ENCODE measurements around the gene PRDM15. TPM values are rescaled to one million over a fixed set of nuclear protein-coding genes. Genes with fewer than 3 reads are reported as not detected.

The PRDM15 gene
- polyA plus RNA-seq, 1 donor (not counting 4 experiments of a cell fraction or from before 2014, with no cell fraction given) = 5.2 TPM

DNA sequence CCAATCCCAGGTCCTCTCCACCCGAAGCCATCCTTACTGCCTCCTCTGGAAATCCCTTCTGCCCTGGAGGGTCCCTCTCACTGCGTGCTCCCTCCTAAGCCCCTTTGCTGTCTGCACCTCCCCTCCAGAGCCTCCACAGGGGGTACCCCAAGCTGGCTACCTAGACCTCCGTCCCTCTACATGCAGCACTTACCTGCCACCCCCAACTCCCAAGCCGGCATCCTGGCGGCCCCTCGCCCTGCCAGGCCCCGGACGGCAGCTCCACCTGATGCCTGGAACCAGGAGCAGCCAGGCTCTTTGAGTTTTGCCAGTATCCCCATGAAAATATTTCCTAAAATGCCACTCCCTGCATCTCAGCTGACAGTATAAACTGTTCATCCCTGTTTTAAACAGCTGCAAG is 4.1 kb downstream of the PRDM15 start:
- peaks cover 11% of the 10 kb centered on the region for H3K4me1 ChIP-seq (ENCODE audit: control insufficient read depth, extremely low read depth, insufficient read depth, low read length)
- no peak overlapping the region for H3K9ac ChIP-seq (ENCODE audit: control insufficient read depth, extremely low read depth, insufficient read depth, low read length)
- no peaks in the 10 kb centered on the region for H3K9me3 ChIP-seq (ENCODE audit: control insufficient read depth, low read depth, low read length)
- H3K27me3 ChIP-seq (ENCODE audit: control insufficient read depth, extremely low read depth, insufficient read depth, low read length) = no peaks in the 10 kb centered on the region
- H3K4me3 ChIP-seq (ENCODE audit: control insufficient read depth in 2 of 3, extremely low read depth in 1 of 3, insufficient read depth in 2 of 3, low read depth in 1 of 3, low read length in 3 of 3) = no peak overlapping the region
- peaks cover 0 to 1% of the 10 kb centered on the region in 2 experiments for H3K36me3 ChIP-seq (ENCODE audit: control insufficient read depth in 2 of 2, extremely low read depth in 1 of 2, insufficient read depth in 2 of 2, low read length in 2 of 2)
- no peaks in the 10 kb centered on the region for H4K20me1 ChIP-seq (ENCODE audit: control insufficient read depth, extremely low read depth, insufficient read depth, low read length)
- H3K4me2 ChIP-seq (ENCODE audit: control insufficient read depth, extremely low read depth, insufficient read depth, low read depth, low read length) = no peak overlapping the region
- no peak overlapping the region for H3K27ac ChIP-seq (ENCODE audit: control insufficient read depth, insufficient read depth, low read length)
- dilution Hi-C loops (cut with MboI; ENCODE audit: extremely low pct_ligation_motif_present, low sequenced_read_pairs) = no loop called here
- peaks cover 35% of the 10 kb centered on the region for H3K79me2 ChIP-seq (ENCODE audit: control insufficient read depth, insufficient read depth, low read length)
- no peak overlapping the region for H2AFZ ChIP-seq (ENCODE audit: control insufficient read depth, low read length)
- FAIRE-seq = no peak
- no peak for DNase-seq (ENCODE audit: low read depth, low spot score)
- no peak for TF ChIP-seq EZH2 (IDR thresholded peaks at IDR 0.05; ENCODE audit: low read length)
- TF ChIP-seq, protein P1, sequence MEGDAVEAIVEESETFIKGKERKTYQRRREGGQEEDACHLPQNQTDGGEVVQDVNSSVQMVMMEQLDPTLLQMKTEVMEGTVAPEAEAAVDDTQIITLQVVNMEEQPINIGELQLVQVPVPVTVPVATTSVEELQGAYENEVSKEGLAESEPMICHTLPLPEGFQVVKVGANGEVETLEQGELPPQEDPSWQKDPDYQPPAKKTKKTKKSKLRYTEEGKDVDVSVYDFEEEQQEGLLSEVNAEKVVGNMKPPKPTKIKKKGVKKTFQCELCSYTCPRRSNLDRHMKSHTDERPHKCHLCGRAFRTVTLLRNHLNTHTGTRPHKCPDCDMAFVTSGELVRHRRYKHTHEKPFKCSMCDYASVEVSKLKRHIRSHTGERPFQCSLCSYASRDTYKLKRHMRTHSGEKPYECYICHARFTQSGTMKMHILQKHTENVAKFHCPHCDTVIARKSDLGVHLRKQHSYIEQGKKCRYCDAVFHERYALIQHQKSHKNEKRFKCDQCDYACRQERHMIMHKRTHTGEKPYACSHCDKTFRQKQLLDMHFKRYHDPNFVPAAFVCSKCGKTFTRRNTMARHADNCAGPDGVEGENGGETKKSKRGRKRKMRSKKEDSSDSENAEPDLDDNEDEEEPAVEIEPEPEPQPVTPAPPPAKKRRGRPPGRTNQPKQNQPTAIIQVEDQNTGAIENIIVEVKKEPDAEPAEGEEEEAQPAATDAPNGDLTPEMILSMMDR (optimal IDR thresholded peaks at IDR 0.05 in 1 of 3, IDR thresholded peaks at IDR 0.05 in 1 of 3, conservative IDR thresholded peaks at IDR 0.05 in 1 of 3; ENCODE audit: extremely low read depth in 1 of 3, insufficient read depth in 2 of 3, low read length in 3 of 3) = no peak
- no peaks in the 10 kb centered on the region for H3K9me1 ChIP-seq (ENCODE audit: control insufficient read depth, extremely low read depth, insufficient read depth, low read length)

- FAIRE-seq = no peak
- Histone ChIP-seq H3K79me2 (ENCODE audit: control insufficient read depth, insufficient read depth, low read length) (peaks cover 35% of the 10 kb centered on the region), H3K4me2 (ENCODE audit: control insufficient read depth, extremely low read depth, insufficient read depth, low read depth, low read length) (no peak overlapping the region), H3K27ac (ENCODE audit: control insufficient read depth, insufficient read depth, low read length) (no peak overlapping the region), H3K9me3 (ENCODE audit: control insufficient read depth, low read depth, low read length) (no peaks in the 10 kb centered on the region), H3K9ac (ENCODE audit: control insufficient read depth, extremely low read depth, insufficient read depth, low read length) (no peak overlapping the region), H2AFZ (ENCODE audit: control insufficient read depth, low read length) (no peak overlapping the region), H4K20me1 (ENCODE audit: control insufficient read depth, extremely low read depth, insufficient read depth, low read length) (no peaks in the 10 kb centered on the region), H3K4me3 (ENCODE audit: control insufficient read depth in 2 of 3, extremely low read depth in 1 of 3, insufficient read depth in 2 of 3, low read depth in 1 of 3, low read length in 3 of 3) (no peak overlapping the region), H3K4me1 (ENCODE audit: control insufficient read depth, extremely low read depth, insufficient read depth, low read length) (peaks cover 8% of the 10 kb centered on the region), H3K9me1 (ENCODE audit: control insufficient read depth, extremely low read depth, insufficient read depth, low read length) (no peaks in the 10 kb centered on the region), H3K27me3 (ENCODE audit: control insufficient read depth, extremely low read depth, insufficient read depth, low read length) (no peaks in the 10 kb centered on the region), H3K36me3 (ENCODE audit: control insufficient read depth in 2 of 2, extremely low read depth in 1 of 2, insufficient read depth in 2 of 2, low read length in 2 of 2) (peaks cover 0 to 1% of the 10 kb centered on the region in 2 experiments)
- TF ChIP-seq EZH2 (IDR thresholded peaks at IDR 0.05; ENCODE audit: low read length) = no peak
- DNase-seq (ENCODE audit: low read depth, low spot score) = no peak
- dilution Hi-C loops (cut with MboI; ENCODE audit: extremely low pct_ligation_motif_present, low sequenced_read_pairs) = no loop called here
Observed at GRCh38 chr21:41874611-41875010, 4.5 kb downstream of the PRDM15 start.

- H3K4me1 ChIP-seq (ENCODE audit: control insufficient read depth, extremely low read depth, insufficient read depth, low read length) = peaks cover 8% of the 10 kb centered on the region
Observed at GRCh38 chr21:41873426-41873825, 5.7 kb downstream of the PRDM15 start.

More at GRCh38 chr21:41873426-41873825, 5.7 kb downstream of the PRDM15 start:
- Histone ChIP-seq H3K4me2 (ENCODE audit: control insufficient read depth, extremely low read depth, insufficient read depth, low read depth, low read length) (no peak overlapping the region), H4K20me1 (ENCODE audit: control insufficient read depth, extremely low read depth, insufficient read depth, low read length) (no peaks in the 10 kb centered on the region), H2AFZ (ENCODE audit: control insufficient read depth, low read length) (no peak overlapping the region), H3K36me3 (ENCODE audit: control insufficient read depth in 2 of 2, extremely low read depth in 1 of 2, insufficient read depth in 2 of 2, low read length in 2 of 2) (peaks cover 0 to 1% of the 10 kb centered on the region in 2 experiments), H3K9me3 (ENCODE audit: control insufficient read depth, low read depth, low read length) (no peaks in the 10 kb centered on the region), H3K9ac (ENCODE audit: control insufficient read depth, extremely low read depth, insufficient read depth, low read length) (no peak overlapping the region), H3K79me2 (ENCODE audit: control insufficient read depth, insufficient read depth, low read length) (peaks cover 34% of the 10 kb centered on the region), H3K27me3 (ENCODE audit: control insufficient read depth, extremely low read depth, insufficient read depth, low read length) (no peaks in the 10 kb centered on the region), H3K27ac (ENCODE audit: control insufficient read depth, insufficient read depth, low read length) (no peak overlapping the region), H3K9me1 (ENCODE audit: control insufficient read depth, extremely low read depth, insufficient read depth, low read length) (no peaks in the 10 kb centered on the region), H3K4me3 (ENCODE audit: control insufficient read depth in 2 of 3, extremely low read depth in 1 of 3, insufficient read depth in 2 of 3, low read depth in 1 of 3, low read length in 3 of 3) (no peak overlapping the region)
- FAIRE-seq = no peak
- TF ChIP-seq, protein P1 (optimal IDR thresholded peaks at IDR 0.05 in 1 of 3, IDR thresholded peaks at IDR 0.05 in 1 of 3, conservative IDR thresholded peaks at IDR 0.05 in 1 of 3; ENCODE audit: extremely low read depth in 1 of 3, insufficient read depth in 2 of 3, low read length in 3 of 3) = no peak
- TF ChIP-seq EZH2 (IDR thresholded peaks at IDR 0.05; ENCODE audit: low read length) = no peak
- dilution Hi-C loops (cut with MboI; ENCODE audit: extremely low pct_ligation_motif_present, low sequenced_read_pairs) = no loop called here
- no peak for DNase-seq (ENCODE audit: low read depth, low spot score)
